SK-N-SH (cell line): ENCODE measurements around the gene PSTPIP1. TPM values are rescaled to one million over a fixed set of nuclear protein-coding genes. Genes with fewer than 3 reads are reported as not detected.

Experiments
- CTCF ChIA-PET: fragments of 300-600, 350-600 bp; formaldehyde crosslinking; extraction: SDS; loops from one replicate; lab custom pipeline; 2021; lab: Yijun Ruan, JAX
- POLR2A ChIA-PET: fragments of 350-600 bp; sonication (Branson Sonifier 250); formaldehyde crosslinking; extraction: SDS; loops from one replicate; lab custom pipeline; 2020; ENCODE audit warnings: antibody characterized with exemption, inconsistent platforms; lab: Yijun Ruan, JAX
- DNase-seq: peaks from one replicate; pipeline ENCODE4 v3.0.0; 2012
- H2AFZ ChIP-seq: fragments of 200-600 bp; sonication (generic); 2 replicates; pipeline ENCODE4 v1.8.1; 2016; ENCODE audit warnings: antibody characterized with exemption, mild to moderate bottlenecking, low read depth
- H3F3A ChIP-seq: fragments of 200-600 bp; sonication (generic); replicated peaks from 2 replicates; pipeline ENCODE3; 2016; ENCODE audit warnings: antibody characterized with exemption, mild to moderate bottlenecking; ENCODE audit not compliant: insufficient read depth
- H3K27ac ChIP-seq, 2 experiments: fragments of 200-500 bp in 1 of 2; fragments of 200-600 bp in 1 of 2; sonication (Bioruptor generic) in 1 of 2; sonication (generic), shearing (Covaris generic) in 1 of 2; 2 replicates each; pipeline versions ENCODE4 v1.5.1 to v1.6.1; 2014 to 2016; ENCODE audit warnings: low read depth in 2 of 2, inconsistent platforms in 1 of 2, low read length in 1 of 2, mild to moderate bottlenecking in 1 of 2, mixed read lengths in 1 of 2
- H3K27me3 ChIP-seq: fragments of 200-600 bp; sonication (generic), shearing (Covaris generic); 2 replicates; pipeline ENCODE4 v1.6.1; 2016; ENCODE audit warnings: mixed run types; ENCODE audit not compliant: insufficient read depth
- H3K36me3 ChIP-seq, 2 experiments: fragments of 200-500 bp in 1 of 2; fragments of 200-600 bp in 1 of 2; sonication (Bioruptor generic) in 1 of 2; sonication (generic) in 1 of 2; replicated peaks in 1 of 2; 2 replicates each; pipeline versions ENCODE3 to v1.5.1; 2014 to 2016; ENCODE audit warnings: low read length in 1 of 2, mild to moderate bottlenecking in 1 of 2; ENCODE audit not compliant: insufficient read depth in 2 of 2, control insufficient read depth in 1 of 2
- H3K4me1 ChIP-seq, 2 experiments: fragments of 200-500 bp in 1 of 2; fragments of 200-600 bp in 1 of 2; sonication (Bioruptor generic) in 1 of 2; sonication (generic), shearing (Covaris generic) in 1 of 2; 2 replicates each; pipeline versions ENCODE4 v1.5.1 to v1.6.1; 2014 to 2016; ENCODE audit warnings: low read depth in 1 of 2, low read length in 1 of 2, mixed run types in 1 of 2; ENCODE audit not compliant: insufficient read depth in 2 of 2, control insufficient read depth in 1 of 2
- H3K4me2 ChIP-seq: fragments of 200-600 bp; sonication (generic), shearing (Covaris generic); 2 replicates; pipeline ENCODE4 v1.6.1; 2017; ENCODE audit warnings: mixed run types
- H3K4me3 ChIP-seq, 2 experiments: fragments of 200-500 bp in 1 of 2; fragments of 200-600 bp in 1 of 2; sonication (Bioruptor generic) in 1 of 2; sonication (generic), shearing (Covaris generic) in 1 of 2; 2 replicates each; pipeline versions ENCODE4 v1.5.1 to v1.8.1; 2014 to 2016; ENCODE audit warnings: low read depth in 2 of 2, inconsistent platforms in 1 of 2, low read length in 1 of 2, mild to moderate bottlenecking in 1 of 2, mixed read lengths in 1 of 2, moderate library complexity in 1 of 2
- H3K79me2 ChIP-seq: fragments of 200-600 bp; sonication (generic); 2 replicates; pipeline ENCODE4 v1.8.1; 2017; ENCODE audit warnings: mild to moderate bottlenecking; ENCODE audit not compliant: insufficient read depth
- H3K9ac ChIP-seq: fragments of 200-600 bp; sonication (generic); 2 replicates; pipeline ENCODE4 v1.6.1; 2017; ENCODE audit warnings: mixed run types
- H3K9me2 ChIP-seq: fragments of 200-600 bp; sonication (generic); 2 replicates; pipeline ENCODE4 v1.6.1; 2017; ENCODE audit warnings: mixed run types
- H3K9me3 ChIP-seq: fragments of 200-600 bp; sonication (generic); 2 replicates; pipeline ENCODE4 v1.6.1; 2017; ENCODE audit warnings: mixed run types, mild to moderate bottlenecking, moderate library complexity
- H4K20me1 ChIP-seq: fragments of 200-600 bp; sonication (generic); 2 replicates; pipeline ENCODE4 v1.6.1; 2017; ENCODE audit warnings: mild to moderate bottlenecking, mixed run types; ENCODE audit not compliant: insufficient read depth
- ELF1 ChIP-seq: IDR thresholded peaks from 2 replicates; pipeline ENCODE4 v1.4.0; 2012
- EP300 ChIP-seq, 2 experiments: IDR thresholded peaks; 2 replicates each; pipeline versions ENCODE4 v1.4.0 to v1.6.1; 2012; ENCODE audit warnings: borderline replicate concordance in 1 of 2, low read depth in 1 of 2, low read length in 1 of 2
- FOSL2 ChIP-seq: IDR thresholded peaks from 2 replicates; pipeline ENCODE4 v1.4.0; 2012; ENCODE audit warnings: low read depth, mild to moderate bottlenecking, moderate library complexity, borderline replicate concordance
- FOXJ3 ChIP-seq: sonication (generic); formaldehyde crosslinking; IDR thresholded peaks from 2 replicates; pipeline ENCODE4 v1.5.1; 2020; ENCODE audit warnings: mild to moderate bottlenecking, missing genetic modification reagents
- FOXM1 ChIP-seq: IDR thresholded peaks from 2 replicates; pipeline ENCODE4 v1.4.0; 2012; ENCODE audit warnings: low read depth, mild to moderate bottlenecking
- MEF2A ChIP-seq: IDR thresholded peaks from 2 replicates; pipeline ENCODE4 v1.4.0; 2012; ENCODE audit warnings: low read depth, borderline replicate concordance
- POLR2AphosphoS5 ChIP-seq: IDR thresholded peaks from 2 replicates; pipeline ENCODE4 v1.6.1; 2012; ENCODE audit warnings: low read depth, low read length
- RAD21 ChIP-seq: IDR thresholded peaks from 2 replicates; pipeline ENCODE4 v1.6.1; 2012; ENCODE audit warnings: mild to moderate bottlenecking, low read length
- RCOR1 ChIP-seq: fragments of 150-350 bp; IDR thresholded peaks from 2 replicates; pipeline ENCODE4 v1.6.1; 2017; ENCODE audit warnings: antibody characterized with exemption, low read length
- REST ChIP-seq: IDR thresholded peaks from 2 replicates; pipeline ENCODE4 v1.6.1; 2012; ENCODE audit warnings: mild to moderate bottlenecking, low read depth, low read length, moderate library complexity
- SIN3A ChIP-seq: IDR thresholded peaks from 2 replicates; pipeline ENCODE4 v1.6.1; 2012; ENCODE audit warnings: low read depth, mild to moderate bottlenecking, low read length, moderate library complexity, borderline replicate concordance
- SMC3 ChIP-seq: IDR thresholded peaks from 2 replicates; pipeline ENCODE4 v1.6.1; 2012; ENCODE audit warnings: low read depth, low read length, improper control_type of control experiment
- TCF12 ChIP-seq: IDR thresholded peaks from 2 replicates; pipeline ENCODE4 v1.4.0; 2012
- USF1 ChIP-seq: IDR thresholded peaks from 2 replicates; pipeline ENCODE4 v1.4.0; 2012; ENCODE audit warnings: low read depth, borderline replicate concordance
- YY1 ChIP-seq: IDR thresholded peaks from 2 replicates; pipeline ENCODE4 v1.4.0; 2012; ENCODE audit warnings: low read depth, mild to moderate bottlenecking
- WGBS: methylation state at CpG from one replicate; pipeline ENCODE4 v1.1.6; 2017; ENCODE audit warnings: low lambda C conversion rate; 5-methylcytosine and 5-hydroxymethylcytosine counted together
- polyA plus RNA-seq, 3 experiments: library from polyadenylated mRNA; depleted of rRNA; stranded (reverse); fragments of >200 nt; gene quantifications; 2 replicates each; pipeline ENCODE4 v1.2.3, GENCODE V29; 2012
- TF ChIP-seq, protein P1 (sequence below): IDR thresholded peaks from 2 replicates; pipeline ENCODE4; 2012
- TF ChIP-seq, protein P2 (sequence below): fragments of 150-350 bp; IDR thresholded peaks from 2 replicates; pipeline ENCODE4 v1.6.1; 2016; ENCODE audit warnings: mild to moderate bottlenecking, low read depth, low read length
- TF ChIP-seq, protein P3 (sequence below): IDR thresholded peaks from 2 replicates; pipeline ENCODE4 v1.4.0; 2012; ENCODE audit warnings: low read depth, borderline replicate concordance
- TF ChIP-seq, protein P4 (sequence below): IDR thresholded peaks from 2 replicates; pipeline ENCODE4 v1.4.0; 2012; ENCODE audit warnings: low read depth

Gene PSTPIP1
- polyA plus RNA-seq, 1 of the 3 experiments (the other 2 are of a cell fraction), result 0.69 TPM

DNA sequence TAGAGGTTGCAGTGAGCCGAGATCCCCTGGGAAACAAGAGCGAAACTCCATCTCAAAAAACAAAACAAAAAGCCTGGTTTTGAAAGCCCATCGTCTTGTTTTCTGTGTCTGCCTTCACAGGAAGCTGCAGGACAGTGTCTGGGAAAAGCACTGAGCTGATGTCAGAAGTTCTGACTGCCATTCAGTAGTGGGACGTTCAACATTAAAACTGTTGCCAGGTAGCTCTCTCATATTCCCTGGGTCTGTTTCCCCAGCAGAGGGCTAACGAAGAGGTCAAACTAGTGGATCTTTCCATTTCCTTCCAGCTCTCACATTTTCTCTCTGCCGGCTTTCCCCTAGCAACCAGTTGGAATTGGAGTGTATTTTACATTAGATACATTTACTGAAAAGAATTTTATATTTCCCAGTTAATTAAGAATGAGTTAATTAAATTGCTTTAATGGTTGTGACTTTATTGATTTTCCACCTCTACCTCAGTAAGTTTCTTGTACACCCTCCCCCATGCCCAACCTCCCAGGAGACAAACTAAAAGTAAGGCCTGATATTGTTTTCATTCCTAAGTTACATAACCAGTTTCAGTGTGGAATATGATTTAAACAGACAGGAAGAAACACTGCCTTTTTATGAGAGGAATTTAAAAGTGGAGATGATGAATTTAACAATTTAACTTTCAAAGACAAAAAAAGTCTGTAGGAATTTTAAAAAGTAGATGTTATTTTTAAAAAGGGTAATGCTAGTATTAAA, 33.5 kb upstream of the PSTPIP1 start:
- Histone ChIP-seq H3K79me2 (no peaks in the 10 kb centered on the region), H3K4me2 (no peak overlapping the region), H3K27ac (no peak overlapping the region)
- TF ChIP-seq TCF12, result no peak
- TF ChIP-seq, protein P1, sequence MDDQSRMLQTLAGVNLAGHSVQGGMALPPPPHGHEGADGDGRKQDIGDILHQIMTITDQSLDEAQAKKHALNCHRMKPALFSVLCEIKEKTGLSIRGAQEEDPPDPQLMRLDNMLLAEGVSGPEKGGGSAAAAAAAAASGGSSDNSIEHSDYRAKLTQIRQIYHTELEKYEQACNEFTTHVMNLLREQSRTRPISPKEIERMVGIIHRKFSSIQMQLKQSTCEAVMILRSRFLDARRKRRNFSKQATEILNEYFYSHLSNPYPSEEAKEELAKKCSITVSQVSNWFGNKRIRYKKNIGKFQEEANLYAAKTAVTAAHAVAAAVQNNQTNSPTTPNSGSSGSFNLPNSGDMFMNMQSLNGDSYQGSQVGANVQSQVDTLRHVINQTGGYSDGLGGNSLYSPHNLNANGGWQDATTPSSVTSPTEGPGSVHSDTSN, result no peak
- TF ChIP-seq FOXM1, result no peak
- no peak for TF ChIP-seq EP300 (IDR thresholded peaks at IDR 0.05; ENCODE audit: borderline replicate concordance in 1 of 2, low read depth in 1 of 2, low read length in 1 of 2)
- TF ChIP-seq, protein P2, sequence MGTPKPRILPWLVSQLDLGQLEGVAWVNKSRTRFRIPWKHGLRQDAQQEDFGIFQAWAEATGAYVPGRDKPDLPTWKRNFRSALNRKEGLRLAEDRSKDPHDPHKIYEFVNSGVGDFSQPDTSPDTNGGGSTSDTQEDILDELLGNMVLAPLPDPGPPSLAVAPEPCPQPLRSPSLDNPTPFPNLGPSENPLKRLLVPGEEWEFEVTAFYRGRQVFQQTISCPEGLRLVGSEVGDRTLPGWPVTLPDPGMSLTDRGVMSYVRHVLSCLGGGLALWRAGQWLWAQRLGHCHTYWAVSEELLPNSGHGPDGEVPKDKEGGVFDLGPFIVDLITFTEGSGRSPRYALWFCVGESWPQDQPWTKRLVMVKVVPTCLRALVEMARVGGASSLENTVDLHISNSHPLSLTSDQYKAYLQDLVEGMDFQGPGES, result no peak
- no peak for TF ChIP-seq FOSL2
- no peak for TF ChIP-seq ELF1
- TF ChIP-seq SIN3A, result no peak
- no peak for TF ChIP-seq POLR2AphosphoS5
- no peak for TF ChIP-seq SMC3
- TF ChIP-seq MEF2A, result no peak
- no peak for TF ChIP-seq USF1
- no peak for TF ChIP-seq REST
- TF ChIP-seq RCOR1, result no peak
- no peak for TF ChIP-seq RAD21
- TF ChIP-seq, protein P3, sequence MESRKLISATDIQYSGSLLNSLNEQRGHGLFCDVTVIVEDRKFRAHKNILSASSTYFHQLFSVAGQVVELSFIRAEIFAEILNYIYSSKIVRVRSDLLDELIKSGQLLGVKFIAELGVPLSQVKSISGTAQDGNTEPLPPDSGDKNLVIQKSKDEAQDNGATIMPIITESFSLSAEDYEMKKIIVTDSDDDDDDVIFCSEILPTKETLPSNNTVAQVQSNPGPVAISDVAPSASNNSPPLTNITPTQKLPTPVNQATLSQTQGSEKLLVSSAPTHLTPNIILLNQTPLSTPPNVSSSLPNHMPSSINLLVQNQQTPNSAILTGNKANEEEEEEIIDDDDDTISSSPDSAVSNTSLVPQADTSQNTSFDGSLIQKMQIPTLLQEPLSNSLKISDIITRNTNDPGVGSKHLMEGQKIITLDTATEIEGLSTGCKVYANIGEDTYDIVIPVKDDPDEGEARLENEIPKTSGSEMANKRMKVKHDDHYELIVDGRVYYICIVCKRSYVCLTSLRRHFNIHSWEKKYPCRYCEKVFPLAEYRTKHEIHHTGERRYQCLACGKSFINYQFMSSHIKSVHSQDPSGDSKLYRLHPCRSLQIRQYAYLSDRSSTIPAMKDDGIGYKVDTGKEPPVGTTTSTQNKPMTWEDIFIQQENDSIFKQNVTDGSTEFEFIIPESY, result no peak
- TF ChIP-seq, protein P4, sequence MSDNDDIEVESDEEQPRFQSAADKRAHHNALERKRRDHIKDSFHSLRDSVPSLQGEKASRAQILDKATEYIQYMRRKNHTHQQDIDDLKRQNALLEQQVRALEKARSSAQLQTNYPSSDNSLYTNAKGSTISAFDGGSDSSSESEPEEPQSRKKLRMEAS, result no peak
- TF ChIP-seq YY1, result no peak
- no peak for TF ChIP-seq FOXJ3 (CRISPR knock-in tag)
- TF ChIP-seq, all 33 proteins: peak for 0
- POLR2A ChIA-PET, result no interaction called here
- Histone ChIP-seq H3K9me2 (no peaks in the 10 kb centered on the region), H3F3A (no peaks in the 10 kb centered on the region), H3K9me3 (no peaks in the 10 kb centered on the region), H2AFZ (no peak overlapping the region), H3K27me3 (no peaks in the 10 kb centered on the region), H4K20me1 (no peaks in the 10 kb centered on the region), H3K4me1 (peaks cover 0 to 5% of the 10 kb centered on the region in 2 experiments; a peak in 1 of 4 replicates), H3K36me3 (no peaks in the 10 kb centered on the region), H3K4me3 (no peak overlapping the region), H3K9ac (no peak overlapping the region)
- WGBS, result 76% methylated on average over 6 of the region's 6 CpGs
- no peak for DNase-seq
- CTCF ChIA-PET, result interaction anchor here (6.2 kb wide), 1 partner anchor 12 kb away, joined by 20 read pairs; no protein-coding TSS in a partner anchor
